Loucy (cell line): ENCODE data around the gene ACTL7B.

ENCODE experiments used
- EZH2phosphoT487 ChIP-seq: fragments of 200-600 bp; IDR thresholded peaks from 2 replicates; pipeline ENCODE4 v1.6.1; 2018; ENCODE audit warnings: antibody characterized with exemption, mild to moderate bottlenecking, moderate library complexity, borderline replicate concordance
- TF ChIP-seq, protein P1 (sequence below): fragments of 200-600 bp; sonication (generic); conservative IDR thresholded peaks from 2 replicates; pipeline ENCODE4 v1.5.1; 2014; ENCODE audit warnings: mild to moderate bottlenecking, antibody characterized with exemption, low read length

GRCh38 chr9:108876425-108876824 lies 20.6 kb upstream of the ACTL7B start:
- TF ChIP-seq, protein P1, sequence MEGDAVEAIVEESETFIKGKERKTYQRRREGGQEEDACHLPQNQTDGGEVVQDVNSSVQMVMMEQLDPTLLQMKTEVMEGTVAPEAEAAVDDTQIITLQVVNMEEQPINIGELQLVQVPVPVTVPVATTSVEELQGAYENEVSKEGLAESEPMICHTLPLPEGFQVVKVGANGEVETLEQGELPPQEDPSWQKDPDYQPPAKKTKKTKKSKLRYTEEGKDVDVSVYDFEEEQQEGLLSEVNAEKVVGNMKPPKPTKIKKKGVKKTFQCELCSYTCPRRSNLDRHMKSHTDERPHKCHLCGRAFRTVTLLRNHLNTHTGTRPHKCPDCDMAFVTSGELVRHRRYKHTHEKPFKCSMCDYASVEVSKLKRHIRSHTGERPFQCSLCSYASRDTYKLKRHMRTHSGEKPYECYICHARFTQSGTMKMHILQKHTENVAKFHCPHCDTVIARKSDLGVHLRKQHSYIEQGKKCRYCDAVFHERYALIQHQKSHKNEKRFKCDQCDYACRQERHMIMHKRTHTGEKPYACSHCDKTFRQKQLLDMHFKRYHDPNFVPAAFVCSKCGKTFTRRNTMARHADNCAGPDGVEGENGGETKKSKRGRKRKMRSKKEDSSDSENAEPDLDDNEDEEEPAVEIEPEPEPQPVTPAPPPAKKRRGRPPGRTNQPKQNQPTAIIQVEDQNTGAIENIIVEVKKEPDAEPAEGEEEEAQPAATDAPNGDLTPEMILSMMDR = no peak
- no peak for TF ChIP-seq EZH2phosphoT487
